DND-41 (cell line): Measurements from ENCODE around the gene CLASP1.

ENCODE experiments used
- ATAC-seq: fragments of 200-7000 bp; cut with Tn5 transposase; 3 replicates; pipeline ENCODE4 v1.9.1; 2021; ENCODE audit warnings: low read depth; ENCODE audit not compliant: insufficient read depth
- DNase-seq: peaks from one replicate; pipeline ENCODE4 v3.0.0-alpha.2; 2020
- H2AFZ ChIP-seq: 2 replicates; pipeline ENCODE4 v1.6.0; 2012; ENCODE audit warnings: low read depth, low read length
- H3K27ac ChIP-seq: 2 replicates; pipeline ENCODE4 v1.5.1; 2012; ENCODE audit warnings: low read length, inconsistent platforms
- H3K27me3 ChIP-seq: fragments of 200-600 bp; sonication (generic); 2 replicates; pipeline ENCODE4 v1.6.0; 2012; ENCODE audit warnings: low read length, mild to moderate bottlenecking, inconsistent platforms; ENCODE audit not compliant: insufficient read depth, poor library complexity
- H3K36me3 ChIP-seq: 2 replicates; pipeline ENCODE4 v1.5.1; 2012; ENCODE audit warnings: low read length, inconsistent platforms; ENCODE audit not compliant: insufficient read depth
- H3K4me1 ChIP-seq: 2 replicates; pipeline ENCODE4 v1.5.1; 2012; ENCODE audit warnings: mild to moderate bottlenecking, low read length; ENCODE audit not compliant: insufficient read depth
- H3K4me2 ChIP-seq: 2 replicates; pipeline ENCODE4 v1.6.0; 2012; ENCODE audit warnings: mild to moderate bottlenecking, moderate library complexity, low read length, inconsistent platforms; ENCODE audit not compliant: insufficient read depth
- H3K4me3 ChIP-seq, 2 experiments: fragments of 200-600 bp in 1 of 2; shearing (Covaris generic) in 1 of 2; 2 replicates each; pipeline ENCODE4 v1.5.1; 2012 to 2016; ENCODE audit warnings: inconsistent platforms in 2 of 2, low read length in 2 of 2, mild to moderate bottlenecking in 2 of 2, low read depth in 1 of 2, moderate library complexity in 1 of 2
- H3K79me2 ChIP-seq: 2 replicates; pipeline ENCODE4 v1.6.0; 2012; ENCODE audit warnings: low read length, inconsistent platforms; ENCODE audit not compliant: insufficient read depth
- H3K9ac ChIP-seq: 2 replicates; pipeline ENCODE4 v1.6.0; 2012; ENCODE audit warnings: low read depth, mild to moderate bottlenecking, inconsistent platforms, low read length, moderate library complexity
- H3K9me3 ChIP-seq: 2 replicates; pipeline ENCODE4 v1.5.1; 2012; ENCODE audit warnings: low read length, moderate library complexity, mild to moderate bottlenecking, inconsistent platforms; ENCODE audit not compliant: insufficient read depth, severe bottlenecking
- H4K20me1 ChIP-seq: 2 replicates; pipeline ENCODE4 v1.6.0; 2012; ENCODE audit warnings: low read length; ENCODE audit not compliant: insufficient read depth
- EZH2 ChIP-seq: IDR thresholded peaks from 3 replicates; pipeline ENCODE4 v1.6.1; 2012; ENCODE audit warnings: borderline replicate concordance, low read depth, mild to moderate bottlenecking, moderate library complexity, low read length, inconsistent platforms; ENCODE audit not compliant: severe bottlenecking
- TF ChIP-seq, protein P1 (sequence below): IDR thresholded peaks from 2 replicates; pipeline ENCODE4 v1.5.1; 2012; ENCODE audit warnings: borderline replicate concordance, low read length, moderate library complexity, mild to moderate bottlenecking; ENCODE audit not compliant: poor library complexity, severe bottlenecking; ENCODE audit errors: extremely low read depth

The CLASP1 gene

DNA sequence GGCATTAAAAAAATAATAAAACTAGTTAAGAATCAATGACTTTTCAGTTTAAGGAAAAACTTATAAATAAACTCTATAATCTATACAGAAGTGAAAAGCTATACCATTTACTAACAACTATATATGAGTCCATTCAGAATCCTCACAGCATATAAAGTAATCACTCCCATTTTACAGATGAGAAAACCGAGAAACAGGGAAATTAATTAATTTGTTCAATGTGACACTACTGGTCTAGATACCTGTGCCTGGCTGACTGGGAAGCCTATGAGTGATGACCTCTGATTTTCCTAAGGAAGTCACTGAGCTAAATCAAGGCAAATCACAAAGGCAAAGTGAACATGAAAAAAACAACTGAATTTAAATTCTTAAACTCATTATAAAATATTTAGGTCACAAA is 218.0 kb downstream of the CLASP1 start:
- no peak overlapping the region for H3K4me2 ChIP-seq
- no peak overlapping the region for H3K4me3 ChIP-seq
- H3K9me3 ChIP-seq: no peaks in the 10 kb centered on the region
- H3K36me3 ChIP-seq: peaks cover 34% of the 10 kb centered on the region
- TF ChIP-seq, protein P1, sequence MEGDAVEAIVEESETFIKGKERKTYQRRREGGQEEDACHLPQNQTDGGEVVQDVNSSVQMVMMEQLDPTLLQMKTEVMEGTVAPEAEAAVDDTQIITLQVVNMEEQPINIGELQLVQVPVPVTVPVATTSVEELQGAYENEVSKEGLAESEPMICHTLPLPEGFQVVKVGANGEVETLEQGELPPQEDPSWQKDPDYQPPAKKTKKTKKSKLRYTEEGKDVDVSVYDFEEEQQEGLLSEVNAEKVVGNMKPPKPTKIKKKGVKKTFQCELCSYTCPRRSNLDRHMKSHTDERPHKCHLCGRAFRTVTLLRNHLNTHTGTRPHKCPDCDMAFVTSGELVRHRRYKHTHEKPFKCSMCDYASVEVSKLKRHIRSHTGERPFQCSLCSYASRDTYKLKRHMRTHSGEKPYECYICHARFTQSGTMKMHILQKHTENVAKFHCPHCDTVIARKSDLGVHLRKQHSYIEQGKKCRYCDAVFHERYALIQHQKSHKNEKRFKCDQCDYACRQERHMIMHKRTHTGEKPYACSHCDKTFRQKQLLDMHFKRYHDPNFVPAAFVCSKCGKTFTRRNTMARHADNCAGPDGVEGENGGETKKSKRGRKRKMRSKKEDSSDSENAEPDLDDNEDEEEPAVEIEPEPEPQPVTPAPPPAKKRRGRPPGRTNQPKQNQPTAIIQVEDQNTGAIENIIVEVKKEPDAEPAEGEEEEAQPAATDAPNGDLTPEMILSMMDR: no peak
- no peak for TF ChIP-seq EZH2
- no peak overlapping the region for H2AFZ ChIP-seq
- no peaks in the 10 kb centered on the region for H3K4me1 ChIP-seq
- no peaks in the 10 kb centered on the region for H3K27me3 ChIP-seq
- H3K9ac ChIP-seq: no peak overlapping the region
- no peaks in the 10 kb centered on the region for H4K20me1 ChIP-seq
- ATAC-seq: no peak
- no peaks in the 10 kb centered on the region for H3K79me2 ChIP-seq
- no peak for DNase-seq
- no peak overlapping the region for H3K27ac ChIP-seq

- no peak for TF ChIP-seq EZH2
- no peak overlapping the region for H3K9ac ChIP-seq
- H4K20me1 ChIP-seq: no peaks in the 10 kb centered on the region
- no peak overlapping the region for H3K27ac ChIP-seq
- no peak overlapping the region for H3K4me2 ChIP-seq
- H3K36me3 ChIP-seq: peaks cover 39% of the 10 kb centered on the region
- no peaks in the 10 kb centered on the region for H3K4me1 ChIP-seq
- H3K4me3 ChIP-seq: no peak overlapping the region
- H3K79me2 ChIP-seq: no peaks in the 10 kb centered on the region
- DNase-seq: no peak
- no peaks in the 10 kb centered on the region for H3K27me3 ChIP-seq
- ATAC-seq: no peak
- H3K9me3 ChIP-seq: no peaks in the 10 kb centered on the region
- H2AFZ ChIP-seq: no peak overlapping the region
Measured at GRCh38 chr2:121429927-121430520, 219.2 kb downstream of the CLASP1 start.

GRCh38 chr2:121429119-121429903 is 220.0 kb downstream of the CLASP1 start:
- Histone ChIP-seq H3K4me3 (no peak overlapping the region), H3K9ac (no peak overlapping the region), H3K27ac (no peak overlapping the region), H3K36me3 (peaks cover 46% of the 10 kb centered on the region), H3K27me3 (no peaks in the 10 kb centered on the region), H3K9me3 (no peaks in the 10 kb centered on the region), H3K79me2 (no peaks in the 10 kb centered on the region), H2AFZ (no peak overlapping the region), H3K4me2 (no peak overlapping the region), H4K20me1 (no peaks in the 10 kb centered on the region), H3K4me1 (no peaks in the 10 kb centered on the region)
- ATAC-seq: no peak
- DNase-seq: no peak
- TF ChIP-seq, protein P1: no peak
- no peak for TF ChIP-seq EZH2

DNA sequence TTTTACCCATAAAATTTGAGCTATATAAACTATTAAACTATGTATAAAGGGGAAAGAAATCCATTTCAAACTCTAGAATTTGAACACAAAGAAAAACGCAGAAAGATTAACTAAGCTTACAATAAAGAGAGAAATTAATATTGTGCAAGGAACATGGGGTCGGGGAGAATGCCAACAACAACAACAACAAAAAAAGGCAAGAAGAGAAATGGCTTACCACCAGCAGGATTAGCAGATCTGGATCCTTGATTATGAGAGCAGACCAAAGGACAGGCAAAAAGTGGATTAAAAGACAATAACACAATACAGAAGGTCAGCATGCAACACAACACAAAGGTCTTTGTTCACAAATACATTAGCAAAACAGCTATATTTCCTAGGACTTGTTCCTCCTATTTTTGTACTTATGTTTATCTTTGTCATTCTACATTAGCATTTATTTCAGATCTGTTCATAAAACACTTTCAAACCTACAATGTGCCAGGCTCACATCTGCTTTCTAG is 222.0 kb downstream of the CLASP1 start:
- no peaks in the 10 kb centered on the region for H3K27me3 ChIP-seq
- H3K4me2 ChIP-seq: no peak overlapping the region
- no peak overlapping the region for H3K4me3 ChIP-seq
- no peaks in the 10 kb centered on the region for H3K9me3 ChIP-seq
- no peak overlapping the region for H3K27ac ChIP-seq
- no peak overlapping the region for H2AFZ ChIP-seq
- ATAC-seq (no peak), DNase-seq (no peak)
- H3K4me1 ChIP-seq: no peaks in the 10 kb centered on the region
- TF ChIP-seq EZH2: no peak
- TF ChIP-seq, protein P1: no peak
- H4K20me1 ChIP-seq: no peaks in the 10 kb centered on the region
- no peaks in the 10 kb centered on the region for H3K79me2 ChIP-seq
- peaks cover 54% of the 10 kb centered on the region for H3K36me3 ChIP-seq
- no peak overlapping the region for H3K9ac ChIP-seq
